ENCODE data around the gene OR7C1.
"Not testable (repeated sequence)": the region's sequence is repeated elsewhere in the genome, so short reads cannot be mapped to it uniquely, and the experiment has no call there.

The OR7C1 gene

DNA sequence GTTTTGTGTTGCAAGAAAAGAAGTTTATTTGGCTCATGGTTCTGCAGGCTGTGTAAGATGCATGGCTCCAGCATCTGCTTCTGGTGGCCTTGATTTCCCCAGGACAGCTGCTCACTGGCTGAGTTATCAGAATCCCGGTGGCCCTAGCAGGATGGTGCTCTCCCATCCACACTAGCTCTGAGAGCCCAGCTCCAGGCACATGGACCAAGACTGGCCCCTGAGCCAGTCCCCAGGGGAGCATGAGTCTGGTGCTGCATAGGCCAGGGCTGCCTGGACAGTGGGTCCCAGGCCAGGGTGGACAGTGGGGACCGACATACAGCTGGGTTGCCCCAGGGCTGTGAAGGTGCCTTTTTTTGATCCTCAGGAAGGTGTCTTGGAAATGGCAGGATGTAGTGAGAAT lies 67.0 kb downstream of the OR7C1 start:
- in situ Hi-C loops (cut with MboI; ENCODE audit: low sequenced_read_pairs) = no loop called here

DNA sequence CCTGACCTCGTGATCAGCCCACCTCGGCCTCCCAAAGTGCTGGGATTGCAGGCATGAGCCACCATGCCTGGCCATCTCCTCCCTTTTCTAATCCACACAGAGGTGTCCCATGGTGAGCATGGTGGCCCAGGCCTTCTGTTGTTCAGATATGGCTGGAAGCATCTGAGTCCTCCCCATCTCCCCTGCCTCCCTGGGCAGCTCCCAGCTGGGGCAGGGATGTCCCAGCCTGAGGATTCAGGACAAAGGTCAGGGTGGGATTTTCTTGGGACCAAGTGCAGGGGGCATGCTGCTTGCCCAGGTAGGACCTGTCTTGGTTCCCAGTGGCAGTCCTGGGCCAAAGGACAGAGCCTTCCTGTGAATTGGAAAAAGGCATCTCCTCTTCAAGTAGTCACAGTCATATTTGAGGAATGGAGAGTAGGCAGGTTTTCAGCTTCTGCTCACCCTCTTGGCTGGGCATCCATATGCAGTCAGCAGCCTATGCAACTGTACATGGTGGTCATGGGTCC lies 67.5 kb downstream of the OR7C1 start:
- in situ Hi-C loops (cut with MboI; ENCODE audit: low sequenced_read_pairs) = no loop called here

DNA sequence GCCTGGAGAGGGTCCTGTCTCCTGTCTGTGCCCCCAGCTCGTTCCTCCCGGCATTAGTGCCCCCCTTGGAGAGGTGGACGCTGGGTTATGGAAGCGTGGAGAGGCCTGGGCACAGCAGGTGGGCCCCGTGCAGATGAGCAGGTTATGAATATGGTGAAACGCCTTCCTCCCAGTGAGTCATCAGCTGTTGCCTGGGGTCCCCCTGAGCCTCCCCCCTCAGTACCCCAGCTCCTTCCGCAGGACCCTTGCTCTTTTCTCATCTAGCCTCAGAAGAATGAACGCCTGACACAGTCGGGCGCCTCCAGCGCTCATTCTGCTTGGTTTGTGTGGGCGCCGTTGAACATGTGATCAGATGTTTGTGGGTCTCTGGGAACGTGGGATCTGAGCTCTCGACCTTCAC lies 69.1 kb downstream of the OR7C1 start:
- in situ Hi-C loops (cut with MboI; ENCODE audit: low sequenced_read_pairs) = not testable (repeated sequence)

DNA sequence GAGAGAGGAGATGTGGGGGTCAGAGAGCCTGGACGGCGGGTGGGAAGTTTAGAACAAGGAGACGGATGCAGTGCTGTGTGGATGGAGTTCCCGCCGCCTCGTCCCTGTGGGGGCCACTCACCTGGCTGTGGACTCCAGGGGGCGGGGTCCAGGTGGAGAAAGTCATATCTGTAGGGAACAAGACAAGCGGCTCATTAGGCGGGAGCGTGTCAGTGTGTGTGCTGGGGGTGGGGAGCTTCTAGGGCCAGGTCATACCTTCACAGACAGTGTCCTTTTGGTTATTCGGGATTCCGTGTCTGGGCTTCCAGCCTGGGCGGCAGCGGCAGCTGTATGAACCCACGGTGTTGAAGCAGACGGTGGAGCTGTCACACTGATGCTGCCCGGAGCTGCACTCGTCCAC lies 69.6 kb downstream of the OR7C1 start:
- in situ Hi-C loops (cut with MboI; ENCODE audit: low sequenced_read_pairs) = not testable (repeated sequence)

DNA sequence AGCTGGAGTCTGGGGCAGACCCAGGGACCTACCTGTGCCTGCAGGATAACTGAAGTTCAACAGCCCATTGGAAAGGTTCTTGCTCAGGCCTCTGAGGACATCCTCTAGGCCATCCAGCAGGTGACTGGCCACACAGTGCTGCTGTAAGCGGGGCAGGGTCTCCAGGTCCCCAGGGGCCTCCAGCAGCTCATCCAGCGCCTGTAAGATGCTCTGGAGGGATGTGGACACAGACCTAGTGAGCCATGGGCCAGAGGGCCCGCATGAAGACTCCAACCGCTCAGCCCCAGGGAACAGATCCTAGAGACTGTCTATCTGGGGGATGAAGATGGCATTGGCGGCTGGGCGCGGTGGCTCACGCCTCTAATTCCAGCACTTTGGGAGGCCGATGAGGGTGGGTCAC lies 70.6 kb downstream of the OR7C1 start:
- in situ Hi-C loops (cut with MboI; ENCODE audit: low sequenced_read_pairs) = no loop called here

DNA sequence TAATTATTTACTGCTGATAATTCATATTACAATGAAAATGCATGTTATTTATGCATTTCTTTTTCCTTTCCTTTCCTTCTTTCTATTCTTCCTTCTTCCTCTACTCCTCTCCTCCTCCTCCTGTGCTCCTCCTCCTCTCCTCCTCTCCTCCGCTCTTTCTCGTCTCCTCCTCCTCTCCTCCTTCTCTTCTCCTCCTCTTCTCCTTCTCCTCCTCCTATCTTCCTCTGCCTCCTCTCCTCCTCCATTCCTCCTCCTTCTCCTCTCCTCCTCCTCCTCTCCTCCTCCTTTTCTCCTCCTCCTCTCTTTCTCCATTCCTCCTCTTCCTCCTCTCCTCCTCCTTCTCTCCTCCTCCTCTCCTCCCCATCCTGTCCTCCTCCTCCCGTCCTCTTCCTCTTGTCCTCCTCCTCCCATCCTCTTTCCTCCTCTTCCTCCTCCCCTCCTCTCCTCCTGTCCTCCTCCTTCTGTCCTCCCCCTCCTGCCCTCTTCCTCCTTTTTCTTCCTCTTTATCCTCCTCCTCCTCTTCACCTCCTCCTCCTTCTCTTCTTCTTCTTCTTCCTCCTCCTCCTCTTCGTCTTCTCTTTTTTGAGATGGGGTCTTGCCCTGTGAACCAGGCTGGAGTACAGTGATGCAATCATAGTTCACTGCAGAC lies 71.4 kb downstream of the OR7C1 start:
- in situ Hi-C loops (cut with MboI; ENCODE audit: low sequenced_read_pairs) = no loop called here

DNA sequence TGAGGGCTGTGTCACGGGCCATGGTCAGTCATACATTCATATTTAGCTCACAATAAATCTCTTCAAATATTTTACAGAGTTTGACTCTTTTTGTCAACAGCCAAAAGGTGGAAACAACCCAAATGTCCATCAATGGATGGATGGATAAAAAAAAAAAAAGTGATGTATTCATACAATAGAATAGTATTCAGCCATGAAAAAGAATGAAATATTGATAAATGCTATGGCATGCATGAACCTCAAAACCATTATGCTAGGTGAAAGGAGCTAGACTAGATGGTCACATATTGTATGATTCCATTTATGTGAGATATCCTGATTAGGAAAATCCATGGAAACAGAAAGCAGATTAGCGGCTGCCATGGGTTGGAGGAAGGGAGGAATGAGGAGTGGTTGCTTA lies 72.9 kb downstream of the OR7C1 start:
- in situ Hi-C loops (cut with MboI; ENCODE audit: low sequenced_read_pairs) = no loop called here

DNA sequence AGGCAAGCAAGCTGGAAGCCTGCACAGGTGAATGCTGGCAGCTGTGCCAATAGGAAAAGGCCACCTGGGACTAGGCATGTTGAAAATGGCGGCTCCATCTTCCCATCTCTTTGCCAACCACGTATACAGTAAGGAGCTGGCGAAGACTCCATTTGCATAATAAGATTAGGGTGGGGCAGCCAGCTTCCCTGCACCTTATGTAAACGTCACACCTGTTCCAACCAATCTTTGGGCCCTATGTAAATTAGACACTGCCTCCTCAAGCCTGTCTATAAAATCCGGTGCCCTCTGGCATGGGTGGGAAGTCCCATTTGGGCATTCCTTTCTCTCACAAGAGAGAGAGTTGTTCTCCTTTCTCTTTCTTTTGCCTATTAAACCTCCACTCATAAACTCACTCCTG lies 73.4 kb downstream of the OR7C1 start:
- in situ Hi-C loops (cut with MboI; ENCODE audit: low sequenced_read_pairs) = no loop called here

DNA sequence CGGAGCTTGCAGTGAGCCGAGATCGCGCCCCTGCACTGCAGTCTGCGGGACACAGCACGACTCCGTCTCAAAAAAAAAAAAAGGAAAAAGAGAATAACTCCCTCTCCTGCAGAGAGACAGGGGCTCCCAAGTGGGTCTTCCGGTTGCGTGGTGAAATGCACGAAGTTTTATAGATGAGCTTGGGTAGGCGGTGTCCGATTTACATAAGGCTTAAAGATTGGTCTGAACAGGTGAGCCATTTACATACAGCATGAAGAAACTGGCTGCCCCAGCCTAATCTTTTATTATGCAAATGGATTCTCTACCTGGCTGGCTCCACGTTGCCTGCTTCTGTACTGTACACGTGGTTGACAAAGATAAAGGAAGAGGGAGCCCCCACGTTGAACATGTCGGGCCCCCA lies 76.2 kb downstream of the OR7C1 start:
- in situ Hi-C loops (cut with MboI; ENCODE audit: low sequenced_read_pairs) = no loop called here

DNA sequence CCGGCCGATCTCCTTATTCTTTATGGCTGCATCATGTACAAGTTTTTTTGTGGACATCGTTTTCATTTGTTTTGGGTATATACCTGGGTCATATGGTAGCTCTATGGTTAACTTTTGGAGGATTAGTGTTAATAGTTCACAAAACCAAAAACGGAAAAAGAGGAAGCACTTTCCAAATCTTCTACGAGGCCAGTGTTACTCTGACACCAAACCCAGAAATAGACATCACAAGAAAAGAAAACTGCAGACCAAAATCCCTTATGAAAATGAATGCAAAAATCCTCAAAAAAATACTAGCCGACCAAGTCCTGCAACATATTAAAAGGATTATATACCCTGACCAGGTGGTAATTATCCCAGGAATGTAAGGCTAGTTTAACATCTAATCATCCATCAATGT lies 86.4 kb downstream of the OR7C1 start:
- in situ Hi-C loops (cut with MboI; ENCODE audit: low sequenced_read_pairs) = no loop called here

All from hTERT RPE-1 (cell line).